ENCODE data around the gene SENP8. TPM values are rescaled to one million over a fixed set of nuclear protein-coding genes. Genes with fewer than 3 reads are reported as not detected.

The SENP8 gene
- total RNA-seq, 1 donor from 2014 or later = 6.3 TPM

Other genes starting within 250 kb of the SENP8 start
- 29.7 TPM for gene MYO9A, start 253 bp upstream of the SENP8 start, total RNA-seq
- gene GRAMD2A, start 79.4 kb downstream of the SENP8 start, total RNA-seq = not detected
- gene PKM, start 112.8 kb downstream of the SENP8 start, total RNA-seq = 1,059 TPM
- gene PARP6, start 154.2 kb downstream of the SENP8 start, total RNA-seq = 49.6 TPM
- gene CELF6, start 201.8 kb downstream of the SENP8 start, total RNA-seq = 1.5 TPM

All from left ventricle myocardium superior (tissue), 1 donor.